Neutrophil (primary cell): ENCODE results near the gene OOSP4B.

Experiments used
- H3K27ac ChIP-seq: fragments of 200-600 bp; sonication (generic); 2 replicates; pipeline ENCODE4 v1.5.1; 2016; ENCODE audit warnings: mild to moderate bottlenecking, moderate library complexity
- H3K27me3 ChIP-seq: fragments of 200-600 bp; sonication (generic); 2 replicates; pipeline ENCODE4 v1.6.0; 2016; ENCODE audit warnings: mild to moderate bottlenecking
- H3K36me3 ChIP-seq: fragments of 200-600 bp; sonication (generic); 2 replicates; pipeline ENCODE4 v1.5.1; 2017
- H3K4me1 ChIP-seq, 2 experiments: fragments of 200-600 bp in 1 of 2; sonication (generic) in 1 of 2; 1 replicate in 1 of 2; 2 replicates in 1 of 2; pipeline versions ENCODE4 v1.5.1 to v1.6.1; 2013 to 2016; ENCODE audit warnings: low read depth in 1 of 2, low read length in 1 of 2, mild to moderate bottlenecking in 1 of 2, moderate library complexity in 1 of 2; ENCODE audit not compliant: control insufficient read depth in 1 of 2, insufficient read depth in 1 of 2
- H3K4me3 ChIP-seq, 2 experiments: fragments of 200-600 bp in 1 of 2; sonication (generic) in 1 of 2; 1 replicate in 1 of 2; 2 replicates in 1 of 2; pipeline ENCODE4 v1.5.1; 2013 to 2016; ENCODE audit warnings: low read depth in 1 of 2, low read length in 1 of 2, mild to moderate bottlenecking in 1 of 2, moderate library complexity in 1 of 2
- H3K9me3 ChIP-seq: fragments of 200-600 bp; sonication (generic); 2 replicates; pipeline ENCODE4 v1.5.1; 2016
- TF ChIP-seq, protein P1 (sequence below): fragments of 200-600 bp; sonication (generic); IDR thresholded peaks from 2 replicates; pipeline ENCODE4 v1.5.1; 2016; ENCODE audit warnings: antibody characterized with exemption

The OOSP4B gene

DNA sequence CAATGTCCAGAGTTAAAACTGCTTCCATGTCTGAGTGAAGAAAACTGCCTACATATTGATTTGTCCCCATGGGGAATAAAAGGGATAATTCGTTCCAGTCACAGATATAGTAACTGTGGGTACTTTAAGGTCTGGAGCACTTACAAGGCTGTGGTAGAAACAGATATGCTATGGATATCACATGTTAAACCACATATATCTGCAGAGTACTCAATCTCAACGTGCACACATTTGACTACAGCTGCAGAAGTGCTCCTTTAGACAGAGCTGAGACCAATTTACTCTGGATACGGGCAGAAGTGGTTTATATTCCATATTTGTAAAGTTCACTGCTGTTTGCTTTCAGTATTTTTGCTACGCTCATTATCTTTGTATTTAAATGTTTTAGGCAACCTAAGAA, 61.8 kb downstream of the OOSP4B start:
- no peaks in the 10 kb centered on the region for H3K27me3 ChIP-seq
- no peaks in the 10 kb centered on the region for H3K9me3 ChIP-seq
- H3K4me1 ChIP-seq = peaks cover 6 to 8% of the 10 kb centered on the region in 2 experiments
- no peak overlapping the region for H3K27ac ChIP-seq
- H3K4me3 ChIP-seq = no peak overlapping the region
- TF ChIP-seq, protein P1, sequence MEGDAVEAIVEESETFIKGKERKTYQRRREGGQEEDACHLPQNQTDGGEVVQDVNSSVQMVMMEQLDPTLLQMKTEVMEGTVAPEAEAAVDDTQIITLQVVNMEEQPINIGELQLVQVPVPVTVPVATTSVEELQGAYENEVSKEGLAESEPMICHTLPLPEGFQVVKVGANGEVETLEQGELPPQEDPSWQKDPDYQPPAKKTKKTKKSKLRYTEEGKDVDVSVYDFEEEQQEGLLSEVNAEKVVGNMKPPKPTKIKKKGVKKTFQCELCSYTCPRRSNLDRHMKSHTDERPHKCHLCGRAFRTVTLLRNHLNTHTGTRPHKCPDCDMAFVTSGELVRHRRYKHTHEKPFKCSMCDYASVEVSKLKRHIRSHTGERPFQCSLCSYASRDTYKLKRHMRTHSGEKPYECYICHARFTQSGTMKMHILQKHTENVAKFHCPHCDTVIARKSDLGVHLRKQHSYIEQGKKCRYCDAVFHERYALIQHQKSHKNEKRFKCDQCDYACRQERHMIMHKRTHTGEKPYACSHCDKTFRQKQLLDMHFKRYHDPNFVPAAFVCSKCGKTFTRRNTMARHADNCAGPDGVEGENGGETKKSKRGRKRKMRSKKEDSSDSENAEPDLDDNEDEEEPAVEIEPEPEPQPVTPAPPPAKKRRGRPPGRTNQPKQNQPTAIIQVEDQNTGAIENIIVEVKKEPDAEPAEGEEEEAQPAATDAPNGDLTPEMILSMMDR = no peak
- no peaks in the 10 kb centered on the region for H3K36me3 ChIP-seq

- Histone ChIP-seq H3K27ac (no peak overlapping the region), H3K27me3 (no peaks in the 10 kb centered on the region), H3K4me1 (peaks cover 6 to 8% of the 10 kb centered on the region in 2 experiments), H3K9me3 (no peaks in the 10 kb centered on the region), H3K36me3 (no peaks in the 10 kb centered on the region), H3K4me3 (no peak overlapping the region)
- TF ChIP-seq, protein P1 = no peak
These were observed 63.6 kb downstream of the OOSP4B start for GRCh38 chr11:60080535-60080934.
